Liver (tissue), 9 donors: ENCODE data around the gene JPT1. TPM values are rescaled to one million over a fixed set of nuclear protein-coding genes. Genes with fewer than 3 reads are reported as not detected.

Experiments
- DNase-seq: peaks from one replicate; pipeline ENCODE4 v3.0.0-alpha.2; 2017; ENCODE audit warnings: low spot score
- H3K27ac ChIP-seq, 2 donors: one replicate each; pipeline ENCODE4 v1.7.0; 2013; ENCODE audit warnings: inconsistent platforms in 2 of 2, low read length in 2 of 2, control low read depth in 1 of 2, low read depth in 1 of 2, mild to moderate bottlenecking in 1 of 2
- H3K27me3 ChIP-seq, 4 donors: one replicate each; pipeline versions ENCODE4 v1.6.1 to v1.7.0; 2013; ENCODE audit warnings: low read length in 3 of 4, inconsistent platforms in 1 of 4, mild to moderate bottlenecking in 1 of 4, moderate library complexity in 1 of 4; ENCODE audit not compliant: control insufficient read depth in 4 of 4, insufficient read depth in 4 of 4
- H3K36me3 ChIP-seq, 4 donors: one replicate each; pipeline versions ENCODE4 v1.6.1 to v1.7.0; 2013; ENCODE audit warnings: low read length in 3 of 4, mild to moderate bottlenecking in 3 of 4, low read depth in 1 of 4, moderate library complexity in 1 of 4; ENCODE audit not compliant: control insufficient read depth in 4 of 4, insufficient read depth in 3 of 4
- H3K4me1 ChIP-seq, 4 donors: one replicate each; pipeline versions ENCODE4 v1.6.1 to v1.7.0; 2013; ENCODE audit warnings: low read length in 3 of 4, mild to moderate bottlenecking in 3 of 4, moderate library complexity in 1 of 4; ENCODE audit not compliant: control insufficient read depth in 4 of 4, insufficient read depth in 4 of 4
- H3K4me3 ChIP-seq, 3 donors: one replicate each; pipeline versions ENCODE4 v1.6.1 to v1.7.0; 2013; ENCODE audit warnings: low read length in 3 of 3, control low read depth in 1 of 3, low read depth in 1 of 3, mild to moderate bottlenecking in 1 of 3
- H3K9ac ChIP-seq, 2 donors: one replicate each; pipeline ENCODE4 v1.7.0; 2013; ENCODE audit warnings: low read length in 2 of 2, mild to moderate bottlenecking in 2 of 2, moderate library complexity in 2 of 2, control low read depth in 1 of 2, low read depth in 1 of 2
- H3K9me3 ChIP-seq, 4 donors: one replicate each; pipeline versions ENCODE4 v1.6.1 to v1.7.0; 2013; ENCODE audit warnings: low read length in 3 of 4; ENCODE audit not compliant: control insufficient read depth in 4 of 4
- FOXA1 ChIP-seq: IDR thresholded peaks from 2 replicates; pipeline ENCODE4 v1.6.1; 2016; ENCODE audit warnings: antibody characterized with exemption
- FOXA2 ChIP-seq: IDR thresholded peaks from 2 replicates; pipeline ENCODE4 v1.6.1; 2016; ENCODE audit warnings: antibody characterized with exemption
- GABPA ChIP-seq, 2 donors: IDR thresholded peaks in 1 of 2; conservative IDR thresholded peaks in 1 of 2; 2 replicates each; pipeline ENCODE4 v1.6.1; 2016; ENCODE audit warnings: antibody characterized with exemption in 2 of 2, mild to moderate bottlenecking in 1 of 2, moderate library complexity in 1 of 2
- HNF4A ChIP-seq, 2 donors: conservative IDR thresholded peaks; 2 replicates each; pipeline ENCODE4 v1.6.1; 2016; ENCODE audit warnings: antibody characterized with exemption in 2 of 2, mild to moderate bottlenecking in 2 of 2
- HNF4G ChIP-seq: IDR thresholded peaks from 2 replicates; pipeline ENCODE4 v1.6.1; 2016; ENCODE audit warnings: antibody characterized with exemption
- JUND ChIP-seq, 2 donors: IDR thresholded peaks; 2 replicates each; pipeline ENCODE4 v1.6.1; 2016; ENCODE audit warnings: antibody characterized with exemption in 2 of 2
- RXRA ChIP-seq, 2 donors: IDR thresholded peaks; 2 replicates each; pipeline ENCODE4 v1.6.1; 2017 to 2018; ENCODE audit warnings: antibody characterized with exemption in 2 of 2, mild to moderate bottlenecking in 1 of 2
- TAF1 ChIP-seq: conservative IDR thresholded peaks from 2 replicates; pipeline ENCODE4 v1.6.1; 2016; ENCODE audit warnings: antibody characterized with exemption, mild to moderate bottlenecking
- WGBS: extraction: QIAGEN DNeasy Blood & Tissue Kit; methylation state at CpG from one replicate; pipeline ENCODE4 v1.1.7; 2013; 5-methylcytosine and 5-hydroxymethylcytosine counted together
- polyA plus RNA-seq, 2 donors: library from polyadenylated mRNA; stranded (reverse) in 1 of 2; unstranded in 1 of 2; fragments of 200-250 nt in 1 of 2; fragments of >200 nt in 1 of 2; fragmentation: Nextera tagmentation in 1 of 2; extraction: Ambion mirVana in 1 of 2; gene quantifications; one replicate each; pipeline versions ENCODE4 v1.2.1 to v1.2.3, GENCODE V29; 2013 to 2015
- total RNA-seq, 2 donors: library from RNA; depleted of rRNA; stranded (reverse); fragments of >200 nt; gene quantifications; one replicate each; pipeline ENCODE4 v1.2.3, GENCODE V29; 2014
- TF ChIP-seq, protein P1 (sequence below): IDR thresholded peaks from 2 replicates; pipeline ENCODE4 v1.6.1; 2016; ENCODE audit warnings: antibody characterized with exemption
- TF ChIP-seq, protein P2 (sequence below): IDR thresholded peaks from 2 replicates; pipeline ENCODE4 v1.6.1; 2016; ENCODE audit warnings: antibody characterized with exemption, mild to moderate bottlenecking
- donor health status: healthy.
- donor health status: healthy.
- donor health status: healthy.
- donor health status: healthy.
- donor health status: healthy.

Gene JPT1
- total and polyA plus RNA-seq, 4 donors = 20.5 to 47.8 (median 43.9) TPM

DNA sequence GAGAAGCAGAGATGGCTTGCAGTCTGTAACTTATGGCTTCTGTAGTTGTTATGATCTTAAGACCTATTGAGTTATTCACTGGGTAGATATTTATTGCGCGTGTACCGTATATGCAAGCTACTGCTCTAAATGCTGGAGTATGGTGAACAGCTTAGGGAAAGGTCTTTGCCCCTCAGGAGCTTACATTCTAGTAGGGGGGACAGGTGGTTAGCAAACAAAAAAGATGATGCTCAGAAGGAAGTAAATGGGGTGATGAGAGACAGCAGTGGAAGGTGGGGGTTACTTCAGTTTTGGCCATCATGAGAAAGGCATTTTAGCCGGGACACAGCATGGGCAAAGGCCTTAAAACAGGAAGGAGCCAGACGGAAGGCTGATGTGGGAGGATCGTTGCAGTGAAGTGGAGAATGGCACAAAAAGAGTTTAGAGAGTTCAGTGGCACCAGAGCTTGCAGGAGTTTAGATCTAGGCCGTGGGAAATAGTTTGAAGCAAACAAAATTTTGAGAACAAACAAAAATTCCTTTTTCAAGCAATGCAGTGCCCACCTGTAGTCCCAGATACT lies 42.5 kb downstream of the JPT1 start:
- no peaks in the 10 kb centered on the region for H3K27me3 ChIP-seq
- TF ChIP-seq, protein P1, sequence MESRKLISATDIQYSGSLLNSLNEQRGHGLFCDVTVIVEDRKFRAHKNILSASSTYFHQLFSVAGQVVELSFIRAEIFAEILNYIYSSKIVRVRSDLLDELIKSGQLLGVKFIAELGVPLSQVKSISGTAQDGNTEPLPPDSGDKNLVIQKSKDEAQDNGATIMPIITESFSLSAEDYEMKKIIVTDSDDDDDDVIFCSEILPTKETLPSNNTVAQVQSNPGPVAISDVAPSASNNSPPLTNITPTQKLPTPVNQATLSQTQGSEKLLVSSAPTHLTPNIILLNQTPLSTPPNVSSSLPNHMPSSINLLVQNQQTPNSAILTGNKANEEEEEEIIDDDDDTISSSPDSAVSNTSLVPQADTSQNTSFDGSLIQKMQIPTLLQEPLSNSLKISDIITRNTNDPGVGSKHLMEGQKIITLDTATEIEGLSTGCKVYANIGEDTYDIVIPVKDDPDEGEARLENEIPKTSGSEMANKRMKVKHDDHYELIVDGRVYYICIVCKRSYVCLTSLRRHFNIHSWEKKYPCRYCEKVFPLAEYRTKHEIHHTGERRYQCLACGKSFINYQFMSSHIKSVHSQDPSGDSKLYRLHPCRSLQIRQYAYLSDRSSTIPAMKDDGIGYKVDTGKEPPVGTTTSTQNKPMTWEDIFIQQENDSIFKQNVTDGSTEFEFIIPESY = no peak
- no peak for TF ChIP-seq HNF4A (conservative IDR thresholded peaks at IDR 0.05)
- TF ChIP-seq FOXA1 = no peak
- TF ChIP-seq GABPA (IDR thresholded peaks at IDR 0.05 in 1 of 2, conservative IDR thresholded peaks at IDR 0.05 in 1 of 2) = no peak
- no peak for DNase-seq
- peaks cover 8 to 40% (median 29%) of the 10 kb centered on the region in 4 donors for H3K4me1 ChIP-seq
- no peak overlapping the region for H3K9ac ChIP-seq
- no peaks in the 10 kb centered on the region for H3K9me3 ChIP-seq
- no peaks in the 10 kb centered on the region for H3K36me3 ChIP-seq
- no peak overlapping the region for H3K27ac ChIP-seq
- WGBS = 89% methylated on average over 7 of the region's 7 CpGs
- H3K4me3 ChIP-seq = no peak overlapping the region

DNA sequence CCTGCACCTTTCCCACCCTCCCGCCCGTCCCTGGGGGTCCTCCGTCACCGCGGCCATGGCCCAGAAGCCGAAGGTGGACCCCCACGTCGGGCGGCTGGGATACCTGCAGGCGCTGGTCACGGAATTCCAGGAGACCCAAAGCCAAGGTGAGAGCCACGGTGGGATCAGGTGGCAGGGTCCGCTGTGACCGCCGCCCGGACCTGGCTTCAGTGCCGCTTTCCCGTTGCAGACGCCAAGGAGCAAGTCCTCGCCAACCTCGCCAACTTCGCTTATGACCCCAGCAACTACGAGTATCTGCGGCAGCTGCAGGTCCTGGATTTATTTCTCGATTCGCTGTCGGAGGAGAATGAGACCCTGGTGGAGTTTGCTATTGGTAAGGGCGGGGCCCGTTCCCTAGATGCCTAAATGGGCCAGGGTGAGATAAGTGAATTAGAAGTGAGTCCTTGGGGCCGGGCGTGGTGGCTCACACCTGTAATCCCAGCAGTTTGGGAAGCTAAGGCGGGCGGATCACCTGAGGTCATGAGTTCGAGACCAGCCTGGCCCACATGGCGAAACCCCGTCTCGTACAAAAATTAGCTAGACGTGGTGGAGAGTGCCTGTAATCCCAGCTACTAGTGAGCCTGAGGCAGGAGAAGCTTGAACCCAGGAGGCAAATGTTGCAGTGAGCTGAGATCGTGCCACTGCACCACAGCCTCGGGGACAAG lies 43.9 kb downstream of the JPT1 start:
- Histone ChIP-seq H3K4me3 (peak overlapping the region; percentile 72 to 87 (median 84)), H3K27me3 (no peaks in the 10 kb centered on the region), H3K36me3 (no peaks in the 10 kb centered on the region), H3K9me3 (no peaks in the 10 kb centered on the region), H3K27ac (peak overlapping the region in 1 of 2 donors; percentile 5), H3K9ac (peak overlapping the region in 1 of 2 donors; percentile 80), H3K4me1 (peaks cover 5 to 35% (median 25%) of the 10 kb centered on the region in 4 donors)
- no peak for DNase-seq
- 22% methylated on average over 40 of the region's 40 CpGs for WGBS
- TF ChIP-seq JUND (IDR thresholded peaks at IDR 0.05) (no peak), HNF4A (conservative IDR thresholded peaks at IDR 0.05) (no peak), TAF1 (no peak)
- TF ChIP-seq, protein P2, sequence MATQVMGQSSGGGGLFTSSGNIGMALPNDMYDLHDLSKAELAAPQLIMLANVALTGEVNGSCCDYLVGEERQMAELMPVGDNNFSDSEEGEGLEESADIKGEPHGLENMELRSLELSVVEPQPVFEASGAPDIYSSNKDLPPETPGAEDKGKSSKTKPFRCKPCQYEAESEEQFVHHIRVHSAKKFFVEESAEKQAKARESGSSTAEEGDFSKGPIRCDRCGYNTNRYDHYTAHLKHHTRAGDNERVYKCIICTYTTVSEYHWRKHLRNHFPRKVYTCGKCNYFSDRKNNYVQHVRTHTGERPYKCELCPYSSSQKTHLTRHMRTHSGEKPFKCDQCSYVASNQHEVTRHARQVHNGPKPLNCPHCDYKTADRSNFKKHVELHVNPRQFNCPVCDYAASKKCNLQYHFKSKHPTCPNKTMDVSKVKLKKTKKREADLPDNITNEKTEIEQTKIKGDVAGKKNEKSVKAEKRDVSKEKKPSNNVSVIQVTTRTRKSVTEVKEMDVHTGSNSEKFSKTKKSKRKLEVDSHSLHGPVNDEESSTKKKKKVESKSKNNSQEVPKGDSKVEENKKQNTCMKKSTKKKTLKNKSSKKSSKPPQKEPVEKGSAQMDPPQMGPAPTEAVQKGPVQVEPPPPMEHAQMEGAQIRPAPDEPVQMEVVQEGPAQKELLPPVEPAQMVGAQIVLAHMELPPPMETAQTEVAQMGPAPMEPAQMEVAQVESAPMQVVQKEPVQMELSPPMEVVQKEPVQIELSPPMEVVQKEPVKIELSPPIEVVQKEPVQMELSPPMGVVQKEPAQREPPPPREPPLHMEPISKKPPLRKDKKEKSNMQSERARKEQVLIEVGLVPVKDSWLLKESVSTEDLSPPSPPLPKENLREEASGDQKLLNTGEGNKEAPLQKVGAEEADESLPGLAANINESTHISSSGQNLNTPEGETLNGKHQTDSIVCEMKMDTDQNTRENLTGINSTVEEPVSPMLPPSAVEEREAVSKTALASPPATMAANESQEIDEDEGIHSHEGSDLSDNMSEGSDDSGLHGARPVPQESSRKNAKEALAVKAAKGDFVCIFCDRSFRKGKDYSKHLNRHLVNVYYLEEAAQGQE = no peak

- peak within 1 kb of the TSS in 1 of 2 donors; percentile 5 for H3K27ac ChIP-seq
- H3K27me3 ChIP-seq = no peaks in the 10 kb centered on the region
- peak within 1 kb of the TSS; percentile 72 to 87 (median 84) for H3K4me3 ChIP-seq
- no peaks in the 10 kb centered on the region for H3K9me3 ChIP-seq
- peak; percentile 90 for DNase-seq
- peak within 1 kb of the TSS; percentile 53 to 80 for H3K9ac ChIP-seq
- under 1% methylated on average over 68 of the region's 68 CpGs for WGBS
- H3K4me1 ChIP-seq = peaks cover 5 to 30% (median 22%) of the 10 kb centered on the region in 4 donors
- no peaks in the 10 kb centered on the region for H3K36me3 ChIP-seq
- no peak for TF ChIP-seq HNF4A (conservative IDR thresholded peaks at IDR 0.05)
- no peak for TF ChIP-seq HNF4G
- no peak for TF ChIP-seq FOXA1
- TF ChIP-seq RXRA (IDR thresholded peaks at IDR 0.05) = no peak
- TF ChIP-seq GABPA (IDR thresholded peaks at IDR 0.05 in 1 of 2, conservative IDR thresholded peaks at IDR 0.05 in 1 of 2) = peak; percentile 53 to 80
- no peak for TF ChIP-seq TAF1
- TF ChIP-seq, protein P1 = no peak
- TF ChIP-seq, protein P2 = peak; percentile 42
- TF ChIP-seq FOXA2 = no peak
These were observed 44.7 kb downstream of the JPT1 start, which contains the start of gene ARMC7 for GRCh38 chr17:75109407-75110233. Gene ARMC7 (plus strand): TSS chr17:75109969. CDS start chr17:75110289, 320 bp downstream.
